ENCODE measurements around the gene KCND3.

The KCND3 gene

GRCh38 chr1:111988377-111988742 lies 1.1 kb downstream of the KCND3 start:
- no peak for DNase-seq

GRCh38 chr1:111987502-111987901 lies 2.0 kb downstream of the KCND3 start:
- DNase-seq: no peak

GRCh38 chr1:111983500-111983899 lies 6.0 kb downstream of the KCND3 start:
- DNase-seq: no peak

GRCh38 chr1:111982428-111982827 lies 7.0 kb downstream of the KCND3 start:
- no peak for DNase-seq

- DNase-seq: no peak
Observed at GRCh38 chr1:111981871-111982270, 7.6 kb downstream of the KCND3 start.

GRCh38 chr1:111981090-111981489 lies 8.4 kb downstream of the KCND3 start:
- no peak for DNase-seq

- DNase-seq: no peak
Observed at GRCh38 chr1:111980686-111981085, 8.8 kb downstream of the KCND3 start.

GRCh38 chr1:111978695-111979094 lies 10.8 kb downstream of the KCND3 start:
- DNase-seq: no peak

GRCh38 chr1:111977378-111977777 lies 12.1 kb downstream of the KCND3 start:
- no peak for DNase-seq

GRCh38 chr1:111976842-111977241 lies 12.6 kb downstream of the KCND3 start:
- DNase-seq: no peak

GRCh38 chr1:111976332-111976731 lies 13.1 kb downstream of the KCND3 start:
- no peak for DNase-seq

- DNase-seq: no peak
Observed at GRCh38 chr1:111973150-111973790, 16.2 kb downstream of the KCND3 start.

- no peak for DNase-seq
Observed at GRCh38 chr1:111971396-111971795, 18.1 kb downstream of the KCND3 start.

GRCh38 chr1:111968511-111968910 lies 21.0 kb downstream of the KCND3 start:
- DNase-seq: no peak

GRCh38 chr1:111967886-111968285 lies 21.6 kb downstream of the KCND3 start:
- DNase-seq: no peak

GRCh38 chr1:111967067-111967690 lies 22.3 kb downstream of the KCND3 start:
- no peak for DNase-seq

GRCh38 chr1:111965781-111966443 lies 23.6 kb downstream of the KCND3 start:
- DNase-seq: no peak

GRCh38 chr1:111963985-111964738 lies 25.3 kb downstream of the KCND3 start:
- no peak for DNase-seq

GRCh38 chr1:111961773-111962565 lies 27.5 kb downstream of the KCND3 start:
- DNase-seq: no peak

- DNase-seq: no peak
Observed at GRCh38 chr1:111961016-111961415, 28.5 kb downstream of the KCND3 start.

- DNase-seq: no peak
Observed at GRCh38 chr1:111959436-111959835, 30.0 kb downstream of the KCND3 start.

- no peak for DNase-seq
Observed at GRCh38 chr1:111958851-111959250, 30.6 kb downstream of the KCND3 start.

GRCh38 chr1:111958075-111958474 lies 31.4 kb downstream of the KCND3 start:
- DNase-seq: no peak

Data from CD4-positive, alpha-beta T cell treated with Interleukin-12 subunit alpha and Interleukin-12 subunit beta, for 1 hour (primary cell).